ENCODE measurements around the gene SHB.

DNA sequence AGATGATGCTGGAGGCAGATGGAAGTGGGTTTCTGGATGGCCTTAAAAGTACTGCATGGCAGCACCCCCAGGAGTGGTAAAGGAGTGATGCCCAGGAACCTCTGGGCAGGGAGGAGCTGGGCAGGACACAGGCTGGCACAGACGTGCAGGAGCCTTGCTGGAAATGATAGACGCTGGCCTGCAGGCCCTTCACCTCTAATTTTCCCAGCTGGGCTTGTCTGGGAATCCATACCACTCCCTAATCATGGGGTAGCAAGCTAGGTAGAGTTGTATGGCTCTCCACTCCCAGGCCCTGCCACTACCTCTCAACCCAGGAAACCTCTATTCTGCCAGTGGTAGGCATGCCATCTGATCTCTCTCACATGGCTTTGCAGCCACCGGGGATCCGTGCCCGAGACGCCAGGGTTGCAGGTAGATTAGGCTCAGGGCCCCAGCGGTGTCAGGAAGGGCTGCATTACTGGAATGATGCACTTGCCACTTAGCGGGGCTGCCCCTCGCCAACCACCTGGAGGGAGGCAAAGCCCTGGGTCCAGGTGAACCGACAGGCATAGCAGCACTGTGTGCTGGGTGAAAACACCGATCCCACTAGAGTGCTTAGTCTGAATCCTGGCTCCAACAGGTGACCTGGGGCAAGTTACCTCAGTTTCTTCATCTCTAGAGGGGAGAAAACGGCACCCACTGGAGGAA is 85.5 kb downstream of the SHB start:
- TF ChIP-seq, protein P1, sequence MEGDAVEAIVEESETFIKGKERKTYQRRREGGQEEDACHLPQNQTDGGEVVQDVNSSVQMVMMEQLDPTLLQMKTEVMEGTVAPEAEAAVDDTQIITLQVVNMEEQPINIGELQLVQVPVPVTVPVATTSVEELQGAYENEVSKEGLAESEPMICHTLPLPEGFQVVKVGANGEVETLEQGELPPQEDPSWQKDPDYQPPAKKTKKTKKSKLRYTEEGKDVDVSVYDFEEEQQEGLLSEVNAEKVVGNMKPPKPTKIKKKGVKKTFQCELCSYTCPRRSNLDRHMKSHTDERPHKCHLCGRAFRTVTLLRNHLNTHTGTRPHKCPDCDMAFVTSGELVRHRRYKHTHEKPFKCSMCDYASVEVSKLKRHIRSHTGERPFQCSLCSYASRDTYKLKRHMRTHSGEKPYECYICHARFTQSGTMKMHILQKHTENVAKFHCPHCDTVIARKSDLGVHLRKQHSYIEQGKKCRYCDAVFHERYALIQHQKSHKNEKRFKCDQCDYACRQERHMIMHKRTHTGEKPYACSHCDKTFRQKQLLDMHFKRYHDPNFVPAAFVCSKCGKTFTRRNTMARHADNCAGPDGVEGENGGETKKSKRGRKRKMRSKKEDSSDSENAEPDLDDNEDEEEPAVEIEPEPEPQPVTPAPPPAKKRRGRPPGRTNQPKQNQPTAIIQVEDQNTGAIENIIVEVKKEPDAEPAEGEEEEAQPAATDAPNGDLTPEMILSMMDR (IDR thresholded peaks at IDR 0.05), result no peak
- no peak for TF ChIP-seq POLR2A (IDR thresholded peaks at IDR 0.05)
